ENCODE measurements around the gene MYH3.

GRCh38 chr17:10651927-10652326 lies 5.2 kb downstream of the MYH3 start:
- TF ChIP-seq CTCF (conservative IDR thresholded peaks at IDR 0.05; ENCODE audit: low read depth, low read length) (no peak), EZH2 (IDR thresholded peaks at IDR 0.05; ENCODE audit: low read length, unreplicated experiment) (no peak)
